IPS-18c (cell line): ENCODE data around the gene RAB5A.
"Not testable (repeated sequence)": the region's sequence is repeated elsewhere in the genome, so short reads cannot be mapped to it uniquely, and the experiment has no call there.

Source experiments
- H3K4me3 ChIP-seq: 2 replicates; pipeline ENCODE4 v1.7.0; 2013; ENCODE audit warnings: low read depth, mild to moderate bottlenecking, low read length, moderate library complexity; ENCODE audit not compliant: insufficient read depth
- H3K9me3 ChIP-seq: one replicate; pipeline ENCODE4 v1.6.1; 2013; ENCODE audit warnings: mild to moderate bottlenecking, low read length, moderate library complexity; ENCODE audit not compliant: control insufficient read depth, insufficient read depth

The RAB5A gene, protein sequence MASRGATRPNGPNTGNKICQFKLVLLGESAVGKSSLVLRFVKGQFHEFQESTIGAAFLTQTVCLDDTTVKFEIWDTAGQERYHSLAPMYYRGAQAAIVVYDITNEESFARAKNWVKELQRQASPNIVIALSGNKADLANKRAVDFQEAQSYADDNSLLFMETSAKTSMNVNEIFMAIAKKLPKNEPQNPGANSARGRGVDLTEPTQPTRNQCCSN

DNA sequence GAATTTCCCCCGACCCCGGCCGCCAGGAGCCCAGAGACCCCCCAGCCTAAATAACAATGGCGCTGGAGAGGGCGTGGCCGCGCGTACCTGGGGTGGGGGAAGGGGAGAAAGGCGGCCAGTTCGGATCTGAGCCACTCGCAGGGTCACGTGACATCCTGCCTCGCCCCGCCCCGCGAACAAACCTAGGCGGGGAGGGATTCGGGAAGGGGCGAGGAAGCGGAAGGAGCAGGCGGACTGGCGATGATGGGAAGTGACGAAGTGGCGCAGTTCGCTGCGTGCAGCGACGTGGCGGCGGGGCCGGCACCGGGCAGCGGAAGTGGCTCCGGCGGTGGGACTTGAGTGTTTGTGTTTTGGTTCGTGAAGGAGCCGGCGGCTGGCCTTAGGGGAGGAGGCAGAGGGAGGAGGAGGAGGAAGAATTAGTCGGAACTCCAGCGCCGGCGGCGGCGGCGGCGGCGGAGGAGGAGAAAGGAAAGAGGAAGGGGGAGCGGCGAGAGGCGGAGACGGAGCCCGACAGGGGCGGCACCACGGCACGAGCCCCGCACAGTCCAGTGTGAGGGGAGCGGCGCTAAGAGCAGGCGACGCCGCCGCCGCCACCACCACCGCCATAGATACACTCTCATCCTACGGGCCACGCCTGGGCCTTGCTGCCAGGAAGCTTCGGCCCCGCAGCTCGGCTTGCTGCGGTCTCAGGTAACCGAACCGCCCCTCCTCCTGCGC lies at the start of gene RAB5A:
TSS of gene RAB5A (plus strand) at position 266 of the 717 bp plus-strand sequence. CDS start 3,802 bp downstream, outside the sequence.
- Histone ChIP-seq H3K9me3 (no peaks in the 10 kb centered on the region), H3K4me3 (peak within 1 kb of the TSS; percentile 86)

DNA sequence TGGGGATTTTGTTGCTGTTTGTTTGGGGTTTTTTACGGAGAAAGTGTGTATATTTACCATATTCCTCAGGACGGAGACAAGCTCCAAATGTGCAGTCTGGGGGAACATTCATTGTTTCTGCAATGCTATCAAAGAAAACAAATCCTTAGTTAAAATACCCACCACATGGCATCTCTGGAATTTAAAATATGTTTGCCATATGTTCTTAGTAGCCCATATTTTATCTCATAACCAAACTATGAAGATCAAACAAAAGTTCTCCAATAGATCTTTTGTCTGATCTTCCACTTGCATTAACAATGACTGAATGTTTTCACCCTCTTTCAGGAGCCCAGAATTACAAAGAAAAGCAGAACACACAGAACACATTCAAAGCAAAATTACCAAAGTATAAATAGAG lies 48.2 kb upstream of the RAB5A start:
- Histone ChIP-seq H3K4me3 (no peak overlapping the region), H3K9me3 (no peaks in the 10 kb centered on the region)

DNA sequence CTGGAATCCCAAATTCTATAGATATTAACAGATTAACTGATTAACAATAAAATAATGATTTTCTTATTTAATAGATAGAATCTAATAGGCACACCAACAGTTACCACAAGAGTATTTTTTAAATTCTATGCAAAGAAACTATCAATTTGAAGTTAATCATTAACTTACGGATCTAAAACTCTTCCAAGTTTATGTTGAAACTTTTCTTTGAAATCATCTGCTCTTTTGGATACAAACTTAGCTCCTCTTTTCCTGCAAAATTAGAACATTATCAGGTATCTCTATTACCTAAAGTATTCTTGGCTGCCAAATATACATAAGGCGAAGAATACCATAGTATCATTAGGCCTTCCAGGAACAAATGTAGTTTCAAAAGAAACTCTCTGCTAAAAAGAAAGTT lies 47.6 kb upstream of the RAB5A start:
- no peaks in the 10 kb centered on the region for H3K9me3 ChIP-seq
- H3K4me3 ChIP-seq: no peak overlapping the region

DNA sequence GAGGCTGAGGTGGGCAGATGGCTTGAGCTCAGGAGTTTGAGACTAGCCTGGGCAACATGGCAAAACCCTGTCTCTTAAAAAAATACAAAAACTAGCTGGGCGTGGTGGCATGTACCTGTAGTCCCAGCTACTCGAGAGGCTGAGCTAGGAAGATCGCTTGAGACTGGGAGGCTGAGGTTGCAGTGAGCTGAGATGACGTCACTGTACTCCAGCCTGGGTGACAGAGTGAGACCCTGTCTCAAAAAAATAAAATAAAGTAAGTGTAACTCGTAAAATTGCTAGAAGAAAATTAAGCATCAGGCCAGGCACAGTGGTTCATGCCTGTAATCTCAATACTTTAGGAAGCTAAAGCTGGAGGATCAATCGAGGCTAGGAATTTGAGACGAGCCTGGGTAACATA lies 47.1 kb upstream of the RAB5A start:
- H3K4me3 ChIP-seq, H3K9me3 ChIP-seq: not testable (repeated sequence)

DNA sequence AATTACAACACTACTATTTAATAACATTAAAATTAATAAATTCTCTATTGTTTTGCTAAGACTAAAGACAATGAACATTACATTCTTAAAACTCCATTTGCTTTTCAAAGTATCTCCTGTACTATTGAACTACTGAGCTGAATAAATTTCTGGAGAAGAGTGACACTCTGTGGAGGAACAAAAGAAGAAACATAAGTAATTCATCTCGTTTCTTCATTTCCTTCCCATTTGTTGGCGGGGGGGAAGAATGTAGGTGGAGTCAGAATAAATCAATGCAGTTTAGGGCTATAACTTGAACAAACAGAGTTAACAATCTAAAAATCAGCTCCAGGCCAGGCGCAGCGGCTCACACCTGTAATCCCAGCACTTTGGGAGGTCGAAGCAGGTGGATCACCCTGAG lies 45.6 kb upstream of the RAB5A start:
- Histone ChIP-seq H3K4me3 (no peak overlapping the region), H3K9me3 (no peaks in the 10 kb centered on the region)

DNA sequence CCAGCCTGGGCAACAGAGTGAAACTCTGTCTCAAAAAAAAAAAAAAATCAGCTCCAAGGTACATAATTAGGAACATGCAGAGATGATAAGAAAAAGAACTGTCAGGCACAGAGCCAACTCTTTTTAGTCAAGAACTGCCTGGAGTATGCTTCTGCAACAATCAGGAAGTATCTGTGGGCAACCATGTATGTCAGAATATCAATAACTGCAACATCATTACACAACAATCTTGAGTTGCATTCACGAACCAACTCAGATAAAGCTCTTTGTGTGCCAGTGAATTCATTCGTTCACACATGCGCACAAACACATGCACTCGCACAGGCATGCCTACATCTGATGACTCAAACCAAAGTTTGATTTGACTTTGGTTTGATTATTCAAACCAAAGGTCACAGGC lies 45.0 kb upstream of the RAB5A start:
- H3K4me3 ChIP-seq: no peak overlapping the region
- no peaks in the 10 kb centered on the region for H3K9me3 ChIP-seq

DNA sequence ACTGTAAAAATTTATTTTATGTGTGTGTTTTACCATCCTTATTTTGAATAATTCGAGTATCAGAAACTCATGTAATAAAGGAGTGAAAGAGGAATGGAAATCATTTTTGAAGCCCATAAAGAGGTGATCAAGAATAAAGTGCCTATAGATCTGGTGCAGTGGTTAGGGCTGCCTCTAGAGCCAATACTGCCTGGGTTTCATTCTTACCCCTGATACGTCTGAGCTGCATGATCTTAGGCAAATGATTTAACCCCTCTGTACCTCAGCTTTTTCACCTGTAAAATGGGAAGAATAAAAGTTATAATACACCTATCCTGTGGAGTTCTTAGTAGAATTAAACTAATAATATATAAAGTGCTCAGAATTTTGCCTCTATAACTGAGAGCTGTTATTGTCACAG lies 43.2 kb upstream of the RAB5A start:
- Histone ChIP-seq H3K9me3 (no peaks in the 10 kb centered on the region), H3K4me3 (no peak overlapping the region)

DNA sequence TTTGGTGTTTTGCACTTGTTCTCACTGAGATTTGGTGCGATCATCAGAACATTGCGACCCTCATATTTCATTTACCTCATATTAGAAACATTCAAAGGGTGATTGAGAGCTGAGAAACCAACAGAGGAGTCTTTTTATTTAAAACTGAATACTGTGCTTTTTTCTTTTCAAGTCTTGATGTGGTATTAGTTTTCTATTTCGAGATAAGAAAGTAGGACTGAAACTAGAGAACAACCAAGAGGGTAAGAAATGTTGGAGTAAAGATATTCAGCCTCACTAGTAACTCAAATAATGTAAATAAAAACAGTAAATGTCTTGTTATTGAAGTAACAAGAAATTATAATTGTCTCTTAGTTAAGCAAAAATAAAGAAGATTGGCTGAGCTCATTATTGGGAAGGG lies 39.4 kb upstream of the RAB5A start:
- H3K4me3 ChIP-seq: no peak overlapping the region
- H3K9me3 ChIP-seq: no peaks in the 10 kb centered on the region

DNA sequence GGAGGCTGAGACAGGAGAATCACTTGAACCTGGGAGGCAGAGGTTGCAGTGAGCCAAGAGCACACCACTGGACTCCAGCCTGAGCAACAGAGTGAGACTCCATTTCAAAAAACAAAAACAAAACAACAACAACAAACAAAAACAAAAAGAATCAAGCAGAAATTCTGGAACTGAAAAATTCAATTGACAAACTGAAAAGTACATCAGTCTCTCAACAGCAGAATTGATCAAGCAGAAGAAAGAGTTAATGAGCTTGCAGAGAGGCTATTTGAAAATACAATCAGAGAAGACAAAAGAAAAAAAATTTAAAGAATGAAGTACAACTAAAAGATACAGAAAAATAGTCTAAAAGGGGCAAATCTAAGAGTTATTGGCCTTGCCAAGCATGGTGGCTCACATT lies 35.4 kb upstream of the RAB5A start:
- H3K9me3 ChIP-seq: no peaks in the 10 kb centered on the region
- no peak overlapping the region for H3K4me3 ChIP-seq

DNA sequence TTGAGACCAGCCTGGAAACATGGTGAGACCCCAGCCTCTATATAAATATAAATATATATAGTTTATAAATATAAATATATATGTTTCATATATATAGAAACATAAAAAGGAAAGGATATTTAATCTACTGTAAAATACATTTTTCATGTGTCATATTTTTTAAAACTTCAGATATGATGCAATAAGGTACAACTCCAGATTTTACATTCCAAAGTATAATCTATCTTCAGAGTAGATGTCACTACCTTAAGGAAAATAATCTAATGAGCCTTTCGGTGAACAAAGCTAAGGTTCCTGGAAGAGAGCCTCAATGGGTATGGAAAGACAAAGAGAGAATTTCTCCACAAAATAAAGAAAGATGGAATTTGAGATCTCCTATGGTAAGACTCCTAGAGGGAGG lies 29.7 kb upstream of the RAB5A start:
- no peak overlapping the region for H3K4me3 ChIP-seq
- H3K9me3 ChIP-seq: no peaks in the 10 kb centered on the region

DNA sequence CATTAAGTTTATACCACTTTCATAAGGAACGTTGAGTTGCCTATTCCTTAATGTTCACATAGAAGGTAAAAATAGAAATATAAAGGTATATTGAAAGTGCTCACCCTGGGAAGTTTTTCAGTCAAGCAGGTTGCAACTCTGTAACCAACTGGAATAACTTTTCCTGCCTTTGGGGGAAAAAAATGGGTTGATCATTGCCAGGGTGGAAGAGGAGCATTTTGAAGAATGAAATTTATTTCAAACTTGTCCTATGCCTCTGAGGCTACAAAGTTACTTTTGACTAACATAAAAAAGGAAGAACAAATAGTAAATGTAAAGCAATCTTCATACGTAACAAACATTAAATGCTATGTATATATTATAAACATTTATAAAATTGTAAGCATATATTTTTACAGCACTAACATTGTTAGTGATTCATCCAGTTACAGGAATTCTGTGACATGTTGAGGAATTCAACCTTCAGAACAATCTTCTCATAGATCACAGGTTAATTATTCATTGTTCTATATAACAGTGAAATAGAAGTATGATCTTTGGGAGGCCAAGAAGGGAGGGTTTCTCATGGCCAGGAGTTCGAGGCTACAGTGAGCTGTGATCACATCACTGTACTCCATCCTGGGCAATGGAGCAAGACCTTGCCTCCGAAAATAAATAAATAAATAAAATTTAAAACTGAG lies 26.4 kb upstream of the RAB5A start:
- H3K9me3 ChIP-seq: no peaks in the 10 kb centered on the region
- H3K4me3 ChIP-seq: no peak overlapping the region

DNA sequence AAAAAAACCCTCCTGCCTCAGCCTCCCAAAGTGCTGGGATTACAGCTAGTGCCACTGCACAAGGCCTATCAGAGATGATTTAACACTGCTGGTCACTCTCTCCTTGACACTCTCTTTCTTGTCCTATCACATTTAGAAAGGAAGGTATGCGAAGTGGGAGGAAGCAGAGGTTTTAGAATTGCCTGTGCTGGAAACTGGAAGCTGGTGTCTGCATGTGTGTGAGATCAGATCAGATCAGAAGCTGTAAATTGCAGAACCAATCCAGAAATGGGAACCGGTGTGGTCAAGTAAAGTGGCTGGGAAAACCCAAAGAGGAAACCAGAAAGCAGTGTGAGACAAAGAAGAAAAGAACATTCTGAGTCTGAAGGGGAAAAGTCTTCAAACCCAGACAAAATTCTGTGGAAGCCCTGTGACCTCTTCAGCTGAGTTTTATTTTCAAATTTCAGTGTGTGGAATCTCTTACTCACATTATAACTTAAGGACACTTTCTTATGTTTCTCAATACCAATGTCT lies 15.7 kb upstream of the RAB5A start:
- Histone ChIP-seq H3K4me3 (no peak overlapping the region), H3K9me3 (no peaks in the 10 kb centered on the region)

DNA sequence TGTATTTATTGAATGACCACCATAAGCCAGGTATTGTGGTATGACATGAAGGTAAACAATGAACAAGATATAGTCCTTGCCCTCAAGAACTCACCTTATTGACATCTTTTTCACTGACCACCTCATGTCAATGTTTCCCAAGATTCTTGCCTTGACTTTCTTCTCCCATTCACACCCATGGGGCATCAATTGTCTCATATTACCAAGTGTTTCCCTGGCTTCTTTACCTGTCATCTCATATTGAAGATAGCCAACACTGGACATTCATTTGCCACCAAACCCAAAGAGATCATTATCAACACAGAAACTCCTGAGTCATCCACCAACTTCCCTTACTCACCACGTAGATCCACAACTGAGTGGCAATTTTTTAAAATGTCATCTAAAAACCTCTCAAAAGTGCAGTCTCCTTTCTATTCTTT lies 15.1 kb upstream of the RAB5A start:
- Histone ChIP-seq H3K9me3 (no peaks in the 10 kb centered on the region), H3K4me3 (no peak overlapping the region)

DNA sequence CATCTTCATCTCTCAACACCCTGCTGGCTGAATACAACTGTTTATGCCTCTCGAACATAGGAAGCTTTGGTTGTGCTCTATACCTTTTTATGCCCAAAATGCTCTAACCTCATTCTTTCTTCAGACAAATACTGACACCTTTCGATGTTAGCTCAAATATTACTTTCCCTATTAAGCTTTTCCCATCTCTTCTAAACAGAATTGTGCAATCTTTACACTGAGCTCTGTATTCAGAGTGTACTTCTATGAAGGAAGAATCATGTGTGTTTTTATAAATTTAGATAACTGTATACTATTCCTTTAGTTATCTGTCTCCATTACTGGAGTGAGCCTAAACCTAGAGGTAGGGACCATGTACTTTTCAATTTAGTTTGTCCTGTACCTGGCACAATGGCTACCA lies 14.5 kb upstream of the RAB5A start:
- no peaks in the 10 kb centered on the region for H3K9me3 ChIP-seq
- no peak overlapping the region for H3K4me3 ChIP-seq

DNA sequence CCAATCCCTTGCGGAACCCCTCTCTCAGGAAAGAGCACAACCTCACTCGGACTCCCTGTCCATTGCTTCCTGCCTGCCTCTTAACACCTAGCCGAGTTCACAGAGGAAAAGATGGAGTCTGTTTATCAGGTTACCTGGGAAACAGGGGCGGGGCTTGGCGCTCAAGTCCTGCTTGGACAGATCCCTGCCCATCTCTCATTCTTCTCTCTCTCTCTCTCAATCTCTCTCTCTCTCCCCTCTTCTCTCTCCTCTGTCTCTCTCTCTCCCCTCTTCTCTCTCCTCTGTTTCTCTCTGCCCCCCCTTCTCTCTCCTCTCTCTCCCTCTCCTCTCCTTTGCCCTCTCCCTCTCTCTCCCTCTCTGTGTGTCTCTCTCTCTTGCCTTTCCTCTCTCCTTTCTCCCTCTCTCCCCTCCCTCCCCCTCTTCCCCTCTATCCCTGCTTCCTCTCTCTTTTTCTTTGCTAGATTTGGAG lies 12.8 kb upstream of the RAB5A start, which contains the start of gene EFHB:
TSS of gene EFHB (minus strand) at position 120 of the 469 bp plus-strand sequence. CDS start 199 bp downstream, outside the sequence.
- H3K9me3 ChIP-seq: no peaks in the 10 kb centered on the region
- peak within 1 kb of the TSS; percentile 39 for H3K4me3 ChIP-seq

DNA sequence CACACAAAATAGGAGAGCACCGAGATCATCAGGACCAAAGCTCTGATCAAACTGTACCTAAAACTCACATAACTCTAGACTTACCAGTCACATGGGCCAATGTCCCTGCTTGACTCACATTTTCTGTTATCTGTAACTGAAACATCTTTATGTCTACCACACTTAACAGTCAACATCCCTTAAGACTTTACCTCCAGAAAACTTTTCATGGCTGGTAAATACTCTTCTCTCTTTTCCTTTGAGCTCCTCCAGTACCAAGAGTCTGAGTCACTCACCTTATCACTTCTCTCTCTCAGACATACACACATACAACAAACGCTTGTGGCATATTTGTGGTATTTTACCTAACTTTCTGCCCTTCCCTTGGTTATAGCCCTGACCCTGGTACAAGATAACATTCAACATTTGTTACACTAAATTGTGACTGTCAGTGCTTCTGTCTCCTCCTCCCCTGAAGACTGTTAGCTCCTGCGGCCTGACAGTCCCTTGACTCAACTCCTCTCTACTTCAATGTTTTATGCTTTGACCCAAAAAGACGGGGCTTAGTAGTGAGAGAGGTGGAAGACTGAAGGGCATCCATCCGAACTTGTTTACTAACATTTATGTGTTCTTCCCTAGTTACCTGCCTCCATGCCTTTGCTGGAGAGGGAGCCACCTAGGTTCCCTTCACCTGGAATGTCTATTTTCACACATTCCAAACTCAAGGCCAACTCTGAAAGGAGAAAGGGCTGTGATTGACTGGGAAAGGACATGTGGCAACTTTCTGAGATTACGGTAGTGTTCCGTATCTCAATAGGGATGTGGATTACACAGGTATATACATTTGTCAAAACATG lies 9.2 kb upstream of the RAB5A start:
- no peaks in the 10 kb centered on the region for H3K9me3 ChIP-seq
- no peak overlapping the region for H3K4me3 ChIP-seq

DNA sequence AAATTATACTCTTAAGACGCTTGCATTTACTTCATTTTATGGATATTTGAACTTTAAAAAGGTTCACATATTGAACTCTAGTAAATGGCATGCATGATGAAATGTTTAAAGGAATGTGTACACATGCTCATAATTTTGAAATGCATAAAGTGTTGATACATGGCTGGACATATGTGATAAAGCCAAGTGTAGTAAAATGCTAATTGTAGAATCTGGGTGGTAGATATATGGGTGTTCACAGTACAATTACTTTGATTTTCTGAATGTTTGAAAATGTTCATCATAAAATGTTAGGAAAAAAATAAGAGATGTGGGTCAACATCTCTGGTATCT lies 8.6 kb upstream of the RAB5A start:
- Histone ChIP-seq H3K4me3 (no peak overlapping the region), H3K9me3 (no peaks in the 10 kb centered on the region)
